Panc1 (cell line): ENCODE measurements around the gene SMAD6. TPM values are rescaled to one million over a fixed set of nuclear protein-coding genes. Genes with fewer than 3 reads are reported as not detected.

Experiments
- ATAC-seq: fragments of 200-7000 bp; cut with Tn5 transposase; 2 replicates; pipeline ENCODE4 v1.9.1; 2020; ENCODE audit warnings: mild to moderate bottlenecking, moderate library complexity
- BruUV-seq: library from RNA; stranded (reverse); fragments of 400-500 nt; replicated peaks from 2 replicates; lab custom pipeline; 2021; lab: Mats Ljungman, UMichigan
- CTCF ChIA-PET: fragments of 300-600 bp; sonication (Branson Sonifier 250); formaldehyde crosslinking; loops from one replicate; lab custom pipeline; 2022; ENCODE audit warnings: antibody characterized with exemption; lab: Charles Lee
- POLR2A ChIA-PET: fragments of 300-600 bp; sonication (Branson Sonifier 250); formaldehyde crosslinking; loops from one replicate; lab custom pipeline; 2022; ENCODE audit warnings: antibody characterized with exemption; lab: Charles Lee
- DNase-seq: peaks from one replicate; pipeline ENCODE4 v3.0.0-alpha.2; 2010; ENCODE audit warnings: low read depth, low spot score
- H3K27ac ChIP-seq: 2 replicates; pipeline ENCODE4 v1.5.1; 2011; ENCODE audit warnings: mild to moderate bottlenecking, low read length, inconsistent platforms
- H3K27me3 ChIP-seq: fragments of 200-500 bp; sonication (Bioruptor generic); 2 replicates; pipeline ENCODE4 v1.6.0; 2014; ENCODE audit warnings: low read length, inconsistent platforms; ENCODE audit not compliant: control insufficient read depth, insufficient read depth
- H3K36me3 ChIP-seq: fragments of 200-500 bp; sonication (Bioruptor generic); 2 replicates; pipeline ENCODE4 v1.5.1; 2014; ENCODE audit warnings: inconsistent platforms, mild to moderate bottlenecking, low read length, moderate library complexity; ENCODE audit not compliant: control insufficient read depth, insufficient read depth
- H3K4me1 ChIP-seq: 2 replicates; pipeline ENCODE4 v1.5.1; 2011; ENCODE audit warnings: inconsistent platforms, mild to moderate bottlenecking, low read length, moderate library complexity; ENCODE audit not compliant: control insufficient read depth, insufficient read depth
- H3K4me3 ChIP-seq, 2 experiments: 2 replicates each; pipeline ENCODE4 v1.5.1; 2011 to 2012; ENCODE audit warnings: low read depth in 2 of 2, low read length in 2 of 2, mild to moderate bottlenecking in 2 of 2, inconsistent platforms in 1 of 2, moderate library complexity in 1 of 2
- H3K9me3 ChIP-seq: fragments of 200-500 bp; sonication (Bioruptor generic); 2 replicates; pipeline ENCODE4 v1.5.1; 2014; ENCODE audit warnings: low read depth, mild to moderate bottlenecking, inconsistent platforms, low read length, moderate library complexity; ENCODE audit not compliant: control insufficient read depth, insufficient read depth
- POLR2AphosphoS5 ChIP-seq: IDR thresholded peaks from 2 replicates; pipeline ENCODE4 v1.6.1; 2012; ENCODE audit warnings: mild to moderate bottlenecking, low read depth, low read length, moderate library complexity
- SIN3A ChIP-seq: IDR thresholded peaks from 2 replicates; pipeline ENCODE4 v1.6.1; 2012; ENCODE audit warnings: low read depth, mild to moderate bottlenecking, low read length, moderate library complexity, borderline replicate concordance; ENCODE audit not compliant: insufficient read depth
- TCF7L2 ChIP-seq: IDR thresholded peaks from 2 replicates; pipeline ENCODE4 v1.6.1; 2011; ENCODE audit warnings: mild to moderate bottlenecking, low read depth, low read length, inconsistent platforms
- in situ Hi-C: cut with HindIII; loops from 2 replicates; pipeline ENCODE4 v1.10.0; 2016; ENCODE audit warnings: low sequenced_read_pairs, low pct_unique_long_range_greater_than_20kb
- intact Hi-C: fragments of 100-400 bp; cut with micrococcal nuclease; formaldehyde crosslinking; loops from one replicate; pipeline ENCODE4 v1.10.0; 2022; ENCODE audit not compliant: unreplicated experiment
- total RNA-seq: library from RNA; stranded (reverse); gene quantifications from one replicate; pipeline ENCODE4 v1.2.1, GENCODE V29; 2021; ENCODE audit not compliant: unreplicated experiment
- TF ChIP-seq, protein P1 (sequence below): fragments of 450-650 bp; IDR thresholded peaks from 2 replicates; pipeline ENCODE4 v1.5.1; 2017; ENCODE audit warnings: mild to moderate bottlenecking
- TF ChIP-seq, protein P2 (sequence below), 2 experiments: IDR thresholded peaks; 2 replicates each; pipeline ENCODE4 v1.6.1; 2011 to 2012; ENCODE audit warnings: low read depth in 2 of 2, control low read depth in 1 of 2, low read length in 1 of 2, mild to moderate bottlenecking in 1 of 2, moderate library complexity in 1 of 2; ENCODE audit not compliant: insufficient read depth in 1 of 2

SMAD6 gene
- total RNA-seq, 1 experiment from 2014 or later: 45.9 TPM

DNA sequence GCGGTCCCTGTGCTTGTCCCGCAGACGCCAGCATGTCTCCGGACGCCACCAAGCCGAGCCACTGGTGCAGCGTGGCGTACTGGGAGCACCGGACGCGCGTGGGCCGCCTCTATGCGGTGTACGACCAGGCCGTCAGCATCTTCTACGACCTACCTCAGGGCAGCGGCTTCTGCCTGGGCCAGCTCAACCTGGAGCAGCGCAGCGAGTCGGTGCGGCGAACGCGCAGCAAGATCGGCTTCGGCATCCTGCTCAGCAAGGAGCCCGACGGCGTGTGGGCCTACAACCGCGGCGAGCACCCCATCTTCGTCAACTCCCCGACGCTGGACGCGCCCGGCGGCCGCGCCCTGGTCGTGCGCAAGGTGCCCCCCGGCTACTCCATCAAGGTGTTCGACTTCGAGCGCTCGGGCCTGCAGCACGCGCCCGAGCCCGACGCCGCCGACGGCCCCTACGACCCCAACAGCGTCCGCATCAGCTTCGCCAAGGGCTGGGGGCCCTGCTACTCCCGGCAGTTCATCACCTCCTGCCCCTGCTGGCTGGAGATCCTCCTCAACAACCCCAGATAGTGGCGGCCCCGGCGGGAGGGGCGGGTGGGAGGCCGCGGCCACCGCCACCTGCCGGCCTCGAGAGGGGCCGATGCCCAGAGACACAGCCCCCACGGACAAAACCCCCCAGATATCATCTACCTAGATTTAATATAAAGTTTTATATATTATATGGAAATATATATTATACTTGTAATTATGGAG lies 79.1 kb downstream of the SMAD6 start:
- no TSS peak for BruUV-seq
- no peak for ATAC-seq
- in situ Hi-C loops: no loop called here
- TF ChIP-seq POLR2AphosphoS5 (no peak), TCF7L2 (no peak), SIN3A (no peak)
- TF ChIP-seq, protein P1, sequence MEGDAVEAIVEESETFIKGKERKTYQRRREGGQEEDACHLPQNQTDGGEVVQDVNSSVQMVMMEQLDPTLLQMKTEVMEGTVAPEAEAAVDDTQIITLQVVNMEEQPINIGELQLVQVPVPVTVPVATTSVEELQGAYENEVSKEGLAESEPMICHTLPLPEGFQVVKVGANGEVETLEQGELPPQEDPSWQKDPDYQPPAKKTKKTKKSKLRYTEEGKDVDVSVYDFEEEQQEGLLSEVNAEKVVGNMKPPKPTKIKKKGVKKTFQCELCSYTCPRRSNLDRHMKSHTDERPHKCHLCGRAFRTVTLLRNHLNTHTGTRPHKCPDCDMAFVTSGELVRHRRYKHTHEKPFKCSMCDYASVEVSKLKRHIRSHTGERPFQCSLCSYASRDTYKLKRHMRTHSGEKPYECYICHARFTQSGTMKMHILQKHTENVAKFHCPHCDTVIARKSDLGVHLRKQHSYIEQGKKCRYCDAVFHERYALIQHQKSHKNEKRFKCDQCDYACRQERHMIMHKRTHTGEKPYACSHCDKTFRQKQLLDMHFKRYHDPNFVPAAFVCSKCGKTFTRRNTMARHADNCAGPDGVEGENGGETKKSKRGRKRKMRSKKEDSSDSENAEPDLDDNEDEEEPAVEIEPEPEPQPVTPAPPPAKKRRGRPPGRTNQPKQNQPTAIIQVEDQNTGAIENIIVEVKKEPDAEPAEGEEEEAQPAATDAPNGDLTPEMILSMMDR: no peak
- H3K27me3 ChIP-seq: no peaks in the 10 kb centered on the region
- no peaks in the 10 kb centered on the region for H3K36me3 ChIP-seq
- POLR2A ChIA-PET: no interaction called here
- H3K4me3 ChIP-seq: no peak overlapping the region
- CTCF ChIA-PET: no interaction called here
- intact Hi-C loops: no loop called here
- peaks cover 62% of the 10 kb centered on the region for H3K4me1 ChIP-seq
- H3K9me3 ChIP-seq: no peaks in the 10 kb centered on the region
- DNase-seq: no peak
- peak overlapping the region; percentile 86; the same call in 1 of the 2 replicates for H3K27ac ChIP-seq

DNA sequence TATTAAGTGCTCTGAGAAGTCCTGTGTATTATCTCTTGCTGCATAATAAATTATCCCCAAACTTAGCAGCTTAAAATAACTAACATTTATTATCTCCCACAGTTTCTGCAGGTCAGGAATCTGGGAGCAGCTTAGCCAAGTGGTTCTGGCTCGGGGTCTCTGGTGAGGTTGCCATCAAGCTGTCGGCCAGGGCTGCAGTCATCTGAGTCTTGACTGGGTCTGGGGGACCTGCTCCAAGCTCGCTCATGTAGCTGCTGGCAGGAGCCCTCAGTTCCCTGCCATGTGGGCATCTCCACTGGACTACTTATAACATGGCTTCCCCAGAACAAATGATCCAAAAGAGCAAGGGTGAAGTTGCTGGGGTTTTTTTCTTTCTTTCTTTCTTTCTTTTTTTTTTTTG lies 80.7 kb downstream of the SMAD6 start:
- TF ChIP-seq, protein P1: no peak
- TF ChIP-seq, protein P2, sequence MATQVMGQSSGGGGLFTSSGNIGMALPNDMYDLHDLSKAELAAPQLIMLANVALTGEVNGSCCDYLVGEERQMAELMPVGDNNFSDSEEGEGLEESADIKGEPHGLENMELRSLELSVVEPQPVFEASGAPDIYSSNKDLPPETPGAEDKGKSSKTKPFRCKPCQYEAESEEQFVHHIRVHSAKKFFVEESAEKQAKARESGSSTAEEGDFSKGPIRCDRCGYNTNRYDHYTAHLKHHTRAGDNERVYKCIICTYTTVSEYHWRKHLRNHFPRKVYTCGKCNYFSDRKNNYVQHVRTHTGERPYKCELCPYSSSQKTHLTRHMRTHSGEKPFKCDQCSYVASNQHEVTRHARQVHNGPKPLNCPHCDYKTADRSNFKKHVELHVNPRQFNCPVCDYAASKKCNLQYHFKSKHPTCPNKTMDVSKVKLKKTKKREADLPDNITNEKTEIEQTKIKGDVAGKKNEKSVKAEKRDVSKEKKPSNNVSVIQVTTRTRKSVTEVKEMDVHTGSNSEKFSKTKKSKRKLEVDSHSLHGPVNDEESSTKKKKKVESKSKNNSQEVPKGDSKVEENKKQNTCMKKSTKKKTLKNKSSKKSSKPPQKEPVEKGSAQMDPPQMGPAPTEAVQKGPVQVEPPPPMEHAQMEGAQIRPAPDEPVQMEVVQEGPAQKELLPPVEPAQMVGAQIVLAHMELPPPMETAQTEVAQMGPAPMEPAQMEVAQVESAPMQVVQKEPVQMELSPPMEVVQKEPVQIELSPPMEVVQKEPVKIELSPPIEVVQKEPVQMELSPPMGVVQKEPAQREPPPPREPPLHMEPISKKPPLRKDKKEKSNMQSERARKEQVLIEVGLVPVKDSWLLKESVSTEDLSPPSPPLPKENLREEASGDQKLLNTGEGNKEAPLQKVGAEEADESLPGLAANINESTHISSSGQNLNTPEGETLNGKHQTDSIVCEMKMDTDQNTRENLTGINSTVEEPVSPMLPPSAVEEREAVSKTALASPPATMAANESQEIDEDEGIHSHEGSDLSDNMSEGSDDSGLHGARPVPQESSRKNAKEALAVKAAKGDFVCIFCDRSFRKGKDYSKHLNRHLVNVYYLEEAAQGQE (IDR thresholded peaks at IDR 0.05; ENCODE audit: insufficient read depth in 1 of 2, low read depth in 2 of 2, low read length in 1 of 2): no peak
- no peak for TF ChIP-seq POLR2AphosphoS5
- TF ChIP-seq TCF7L2: no peak
- no peak for TF ChIP-seq SIN3A
- ChIA-PET POLR2A (no interaction called here), CTCF (no interaction called here)
- DNase-seq (no peak), ATAC-seq (no peak)
- Histone ChIP-seq H3K36me3 (no peaks in the 10 kb centered on the region), H3K9me3 (no peaks in the 10 kb centered on the region), H3K4me3 (no peak overlapping the region), H3K27ac (peak overlapping the region; percentile 37; the same call in 1 of the 2 replicates), H3K27me3 (no peaks in the 10 kb centered on the region), H3K4me1 (peaks cover 60% of the 10 kb centered on the region)
- intact Hi-C loops (no loop called here), in situ Hi-C loops (no loop called here)
- no TSS peak for BruUV-seq
